Measurements from ENCODE around the gene NR2F1.
"Not testable (repeated sequence)": the region's sequence is repeated elsewhere in the genome, so short reads cannot be mapped to it uniquely, and the experiment has no call there.

The NR2F1 gene

GRCh38 chr5:93582677-93583438, at the start of gene NR2F1:
NR2F1 (plus strand) TSS chr5:93583222; CDS start chr5:93585024, 1,802 bp downstream.
- Histone ChIP-seq H3K36me3 (ENCODE audit: insufficient read depth) (no peaks in the 10 kb centered on the region), H3K4me3 (IDR thresholded peaks at IDR 0.05; ENCODE audit: insufficient read depth, low read depth, low read length) (no peak within 1 kb of the TSS), H3K27me3 (ENCODE audit: insufficient read depth, low read depth) (peaks cover 7% of the 10 kb centered on the region), H3K4me2 (peak within 1 kb of the TSS; percentile 95), H3K79me2 (ENCODE audit: insufficient read depth, low read depth) (no peaks in the 10 kb centered on the region), H4K20me1 (ENCODE audit: insufficient read depth) (no peaks in the 10 kb centered on the region), H3K9ac (no peak within 1 kb of the TSS), H3K27ac (no peak within 1 kb of the TSS), H3K4me1 (ENCODE audit: low read depth, poor library complexity, severe bottlenecking) (peaks cover 13% of the 10 kb centered on the region), H2AFZ (ENCODE audit: low read depth) (peak within 1 kb of the TSS; percentile 49)
- TF ChIP-seq CTCF (conservative IDR thresholded peaks at IDR 0.05; ENCODE audit: low read depth, low read length), result no peak

- no peaks in the 10 kb centered on the region for H3K4me1 ChIP-seq (ENCODE audit: low read depth, poor library complexity, severe bottlenecking)
- H3K79me2 ChIP-seq (ENCODE audit: insufficient read depth, low read depth), result no peaks in the 10 kb centered on the region
- no peak for TF ChIP-seq CTCF (conservative IDR thresholded peaks at IDR 0.05; ENCODE audit: low read depth, low read length)
- no peak overlapping the region for H3K4me2 ChIP-seq
- no peaks in the 10 kb centered on the region for H3K36me3 ChIP-seq (ENCODE audit: insufficient read depth)
- no peaks in the 10 kb centered on the region for H4K20me1 ChIP-seq (ENCODE audit: insufficient read depth)
- no peak overlapping the region for H3K9ac ChIP-seq
- no peak overlapping the region for H3K4me3 ChIP-seq (IDR thresholded peaks at IDR 0.05; ENCODE audit: insufficient read depth, low read depth, low read length)
- no peaks in the 10 kb centered on the region for H3K27me3 ChIP-seq (ENCODE audit: insufficient read depth, low read depth)
- no peak overlapping the region for H2AFZ ChIP-seq (ENCODE audit: low read depth)
- H3K27ac ChIP-seq, result no peak overlapping the region
These were observed 37.1 kb upstream of the NR2F1 start for GRCh38 chr5:93545872-93546271.

GRCh38 chr5:93549594-93549993, 33.4 kb upstream of the NR2F1 start:
- H3K27ac ChIP-seq; H3K4me3 ChIP-seq (IDR thresholded peaks at IDR 0.05; ENCODE audit: insufficient read depth, low read depth, low read length); H3K4me2 ChIP-seq; H4K20me1 ChIP-seq (ENCODE audit: insufficient read depth); H3K79me2 ChIP-seq (ENCODE audit: insufficient read depth, low read depth); H3K9ac ChIP-seq; H2AFZ ChIP-seq (ENCODE audit: low read depth); H3K27me3 ChIP-seq (ENCODE audit: insufficient read depth, low read depth); H3K36me3 ChIP-seq (ENCODE audit: insufficient read depth); H3K4me1 ChIP-seq (ENCODE audit: low read depth, poor library complexity, severe bottlenecking): not testable (repeated sequence)

- Histone ChIP-seq H3K9ac (no peak overlapping the region), H3K4me2 (no peak overlapping the region), H3K79me2 (ENCODE audit: insufficient read depth, low read depth) (no peaks in the 10 kb centered on the region), H3K36me3 (ENCODE audit: insufficient read depth) (no peaks in the 10 kb centered on the region), H3K27me3 (ENCODE audit: insufficient read depth, low read depth) (no peaks in the 10 kb centered on the region), H3K4me3 (IDR thresholded peaks at IDR 0.05; ENCODE audit: insufficient read depth, low read depth, low read length) (no peak overlapping the region), H4K20me1 (ENCODE audit: insufficient read depth) (no peaks in the 10 kb centered on the region), H2AFZ (ENCODE audit: low read depth) (no peak overlapping the region), H3K4me1 (ENCODE audit: low read depth, poor library complexity, severe bottlenecking) (no peaks in the 10 kb centered on the region), H3K27ac (no peak overlapping the region)
- no peak for TF ChIP-seq CTCF (conservative IDR thresholded peaks at IDR 0.05; ENCODE audit: low read depth, low read length)
These were observed 25.9 kb upstream of the NR2F1 start for GRCh38 chr5:93557021-93557604.

GRCh38 chr5:93566091-93566490, 16.9 kb upstream of the NR2F1 start:
- no peak overlapping the region for H3K4me3 ChIP-seq (IDR thresholded peaks at IDR 0.05; ENCODE audit: insufficient read depth, low read depth, low read length)
- no peak overlapping the region for H2AFZ ChIP-seq (ENCODE audit: low read depth)
- no peaks in the 10 kb centered on the region for H3K27me3 ChIP-seq (ENCODE audit: insufficient read depth, low read depth)

More at GRCh38 chr5:93566091-93566490, 16.9 kb upstream of the NR2F1 start:
- no peaks in the 10 kb centered on the region for H4K20me1 ChIP-seq (ENCODE audit: insufficient read depth)
- no peak overlapping the region for H3K9ac ChIP-seq
- TF ChIP-seq CTCF (conservative IDR thresholded peaks at IDR 0.05; ENCODE audit: low read depth, low read length), result no peak
- H3K4me2 ChIP-seq, result no peak overlapping the region
- H3K4me1 ChIP-seq (ENCODE audit: low read depth, poor library complexity, severe bottlenecking), result no peaks in the 10 kb centered on the region
- no peak overlapping the region for H3K27ac ChIP-seq
- no peaks in the 10 kb centered on the region for H3K36me3 ChIP-seq (ENCODE audit: insufficient read depth)
- no peaks in the 10 kb centered on the region for H3K79me2 ChIP-seq (ENCODE audit: insufficient read depth, low read depth)
